H1 (cell line): ENCODE results near the gene SIAH3. TPM values are rescaled to one million over a fixed set of nuclear protein-coding genes. Genes with fewer than 3 reads are reported as not detected.

Source experiments
- CHD1 ChIP-seq: IDR thresholded peaks from 2 replicates; pipeline ENCODE4 v1.6.1; 2012; ENCODE audit warnings: low read depth, low read length, improper control_type of control experiment
- CTBP2 ChIP-seq: IDR thresholded peaks from 2 replicates; pipeline ENCODE4 v1.7.0; 2011; ENCODE audit warnings: borderline replicate concordance, mild to moderate bottlenecking, moderate library complexity, mixed read lengths, low read length; ENCODE audit not compliant: insufficient read depth, insufficient read length
- FOSL1 ChIP-seq: IDR thresholded peaks from 2 replicates; pipeline ENCODE4 v1.6.1; 2011; ENCODE audit warnings: mild to moderate bottlenecking, low read depth, low read length, moderate library complexity; ENCODE audit not compliant: insufficient read depth
- RBBP5 ChIP-seq: IDR thresholded peaks from 2 replicates; pipeline ENCODE4 v1.7.1; 2012; ENCODE audit warnings: low read depth, mild to moderate bottlenecking, inconsistent platforms, low read length, moderate library complexity, borderline replicate concordance
- polyA plus RNA-seq, 7 experiments: library from polyadenylated mRNA; depleted of rRNA in 3 of 7; stranded (reverse) in 5 of 7; unstranded in 2 of 7; fragments of >200 nt in 5 of 7; fragments of 200-250 nt in 2 of 7; gene quantifications; 1 replicate in 5 of 7; 2 replicates in 1 of 7; 4 replicates in 1 of 7; pipeline versions ENCODE4 v1.2.1 to v1.2.3, GENCODE V29; 2011 to 2013; ENCODE audit warnings: missing spikeins in 2 of 7, mixed read lengths in 2 of 7
- total RNA-seq: library from RNA; stranded (reverse); fragmentation: NEBNext Ultra II Directional; extraction: Animal tissue kit (Norgen Biotek cat#: 25700); gene quantifications from 2 replicates; pipeline ENCODE4 v1.2.1, GENCODE V29; 2021

SIAH3 gene
- total and polyA plus RNA-seq, 2 of the 8 experiments (the other 6 are each of a cell fraction or from before 2014, with no cell fraction given), result 0.15 to 0.17 TPM

DNA sequence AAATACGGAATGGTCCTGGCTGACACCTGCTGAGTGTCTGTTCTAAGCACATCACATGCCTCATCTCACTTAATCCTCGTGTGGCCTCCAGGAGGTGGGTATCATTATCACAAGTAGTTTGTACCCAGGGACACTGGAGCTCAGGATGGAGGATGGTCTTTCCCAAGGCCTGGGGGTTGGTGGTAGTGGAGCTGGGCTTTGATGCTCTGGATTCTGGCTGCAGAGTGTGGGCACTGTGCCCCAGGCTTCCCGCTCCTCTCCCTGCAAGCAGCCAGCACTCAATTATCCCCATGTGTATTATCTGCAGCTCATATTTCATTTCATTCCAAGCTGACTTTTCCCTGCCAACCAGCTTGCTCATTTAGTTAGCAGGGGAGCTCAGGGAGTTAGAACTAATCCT is 52.1 kb downstream of the SIAH3 start (continued):
- TF ChIP-seq RBBP5 (no peak), FOSL1 (no peak), CHD1 (no peak), CTBP2 (no peak)
- TF ChIP-seq, all 59 proteins: peak for 0
